HG03432 (cell line): ENCODE data around the gene TMEM214.

Source experiments
- ATAC-seq: cut with Tn5 transposase; IDR thresholded peaks from one replicate; pipeline ENCODE4 v1.9.1; 2021; ENCODE audit warnings: mild to moderate bottlenecking, moderate library complexity; ENCODE audit not compliant: unreplicated experiment

The TMEM214 gene

GRCh38 chr2:27009083-27009482 lies 23.7 kb upstream of the TMEM214 start:
- ATAC-seq = no peak

- ATAC-seq = no peak
Measured at GRCh38 chr2:27009716-27010115, 23.0 kb upstream of the TMEM214 start.

- ATAC-seq = no peak
Measured at GRCh38 chr2:27010139-27010538, 22.6 kb upstream of the TMEM214 start.

GRCh38 chr2:27013738-27014137 lies 19.0 kb upstream of the TMEM214 start:
- ATAC-seq = no peak

GRCh38 chr2:27014771-27015433 lies 17.9 kb upstream of the TMEM214 start:
- ATAC-seq = no peak

GRCh38 chr2:27016801-27017325 lies 15.9 kb upstream of the TMEM214 start:
- no peak for ATAC-seq

GRCh38 chr2:27018142-27018541 lies 14.6 kb upstream of the TMEM214 start:
- no peak for ATAC-seq

- ATAC-seq = no peak
Measured at GRCh38 chr2:27019459-27019858, 13.3 kb upstream of the TMEM214 start.

- no peak for ATAC-seq
Measured at GRCh38 chr2:27019931-27020855, 12.6 kb upstream of the TMEM214 start.

- ATAC-seq = no peak
Measured at GRCh38 chr2:27021253-27022049, 11.3 kb upstream of the TMEM214 start.

- no peak for ATAC-seq
Measured at GRCh38 chr2:27023740-27024139, 9.0 kb upstream of the TMEM214 start.

- no peak for ATAC-seq
Measured at GRCh38 chr2:27024188-27024587, 8.6 kb upstream of the TMEM214 start.

- no peak for ATAC-seq
Measured at GRCh38 chr2:27024812-27025211, 8.0 kb upstream of the TMEM214 start.

GRCh38 chr2:27025281-27025800 lies 7.4 kb upstream of the TMEM214 start:
- ATAC-seq = no peak

- ATAC-seq = no peak
Measured at GRCh38 chr2:27025861-27026851, 6.6 kb upstream of the TMEM214 start.

GRCh38 chr2:27027211-27027651 lies 5.5 kb upstream of the TMEM214 start:
- no peak for ATAC-seq

- ATAC-seq = no peak
Measured at GRCh38 chr2:27029051-27029450, 3.7 kb upstream of the TMEM214 start.

GRCh38 chr2:27033253-27033852 lies 588 bp downstream of the TMEM214 start:
- no peak for ATAC-seq

- ATAC-seq = no peak
Measured at GRCh38 chr2:27038012-27038411, 5.2 kb downstream of the TMEM214 start.
